CD14-positive monocyte (primary cell): ENCODE measurements around the gene TUBA3C. TPM values are rescaled to one million over a fixed set of nuclear protein-coding genes. Genes with fewer than 3 reads are reported as not detected.

Experiments used
- DNase-seq, 3 donors: peaks; one replicate each; pipeline ENCODE4 v3.0.0-alpha.2; 2011 to 2022
- H2AFZ ChIP-seq: 2 replicates; pipeline ENCODE4 v1.6.0; 2012; ENCODE audit warnings: mild to moderate bottlenecking, low read depth, low read length, inconsistent platforms; ENCODE audit not compliant: insufficient read depth, poor library complexity, severe bottlenecking
- H3K27ac ChIP-seq, 2 donors: 1 replicate in 1 of 2; 2 replicates in 1 of 2; pipeline ENCODE4 v1.5.1; 2012 to 2013; ENCODE audit warnings: low read length in 2 of 2, control low read depth in 1 of 2, inconsistent platforms in 1 of 2, low read depth in 1 of 2, mild to moderate bottlenecking in 1 of 2
- H3K27me3 ChIP-seq, 2 donors: one replicate each; pipeline versions ENCODE4 v1.6.0 to v1.6.1; 2011 to 2013; ENCODE audit warnings: low read length in 2 of 2; ENCODE audit not compliant: control insufficient read depth in 2 of 2, insufficient read depth in 2 of 2
- H3K36me3 ChIP-seq, 2 donors: replicated peaks in 1 of 2; 1 replicate in 1 of 2; 2 replicates in 1 of 2; pipeline versions ENCODE4 v1.5.1 to v1.6.1; 2012 to 2013; ENCODE audit warnings: low read length in 2 of 2, control low read depth in 1 of 2, inconsistent platforms in 1 of 2, mild to moderate bottlenecking in 1 of 2; ENCODE audit not compliant: insufficient read depth in 2 of 2, control insufficient read depth in 1 of 2
- H3K4me1 ChIP-seq, 2 donors: 1 replicate in 1 of 2; 2 replicates in 1 of 2; pipeline versions ENCODE4 v1.5.1 to v1.6.1; 2012 to 2013; ENCODE audit warnings: low read length in 2 of 2, control low read depth in 1 of 2, inconsistent platforms in 1 of 2, mild to moderate bottlenecking in 1 of 2, moderate library complexity in 1 of 2; ENCODE audit not compliant: insufficient read depth in 2 of 2, control insufficient read depth in 1 of 2
- H3K4me2 ChIP-seq: replicated peaks from 2 replicates; pipeline ENCODE3; 2012; ENCODE audit warnings: low read length, moderate library complexity, mild to moderate bottlenecking; ENCODE audit not compliant: poor library complexity, severe bottlenecking; ENCODE audit errors: extremely low read depth
- H3K4me3 ChIP-seq, 3 experiments: fragments of 200-600 bp in 1 of 3; sonication (generic) in 1 of 3; replicated peaks in 1 of 3; 1 replicate in 2 of 3; 2 replicates in 1 of 3; pipeline ENCODE4 v1.5.1; 2011 to 2013; ENCODE audit warnings: low read length in 3 of 3, mild to moderate bottlenecking in 3 of 3, control low read depth in 2 of 3, low read depth in 2 of 3, inconsistent platforms in 1 of 3, moderate library complexity in 1 of 3
- H3K79me2 ChIP-seq: 2 replicates; pipeline ENCODE4 v1.6.0; 2012; ENCODE audit warnings: mild to moderate bottlenecking, control low read depth, inconsistent platforms, low read length, moderate library complexity; ENCODE audit not compliant: insufficient read depth
- H3K9ac ChIP-seq: 2 replicates; pipeline ENCODE4 v1.6.0; 2017; ENCODE audit warnings: low read length, mild to moderate bottlenecking; ENCODE audit not compliant: insufficient read depth, poor library complexity, severe bottlenecking
- H3K9me3 ChIP-seq, 2 donors: replicated peaks in 1 of 2; 1 replicate in 1 of 2; 2 replicates in 1 of 2; pipeline versions ENCODE4 v1.5.1 to v1.6.1; 2012 to 2013; ENCODE audit warnings: low read length in 2 of 2, control low read depth in 1 of 2; ENCODE audit not compliant: control insufficient read depth in 1 of 2, insufficient read depth in 1 of 2
- H4K20me1 ChIP-seq: 2 replicates; pipeline ENCODE4 v1.6.0; 2012; ENCODE audit warnings: mild to moderate bottlenecking, low read length, control low read depth, moderate library complexity; ENCODE audit not compliant: insufficient read depth
- H3K27ac Mint-ChIP-seq, 7 donors: one replicate each; pipeline ENCODE4 v1.8.0; 2020; ENCODE audit warnings: mild to moderate bottlenecking in 7 of 7, mixed read lengths in 7 of 7, moderate library complexity in 6 of 7, inconsistent platforms in 2 of 7
- H3K27me3 Mint-ChIP-seq, 3 donors: one replicate each; pipeline ENCODE4 v1.8.0; 2021 to 2022; ENCODE audit warnings: low read depth in 3 of 3, mild to moderate bottlenecking in 3 of 3, mixed read lengths in 3 of 3, moderate library complexity in 3 of 3, inconsistent platforms in 1 of 3
- H3K36me3 Mint-ChIP-seq, 2 donors: one replicate each; pipeline ENCODE4 v1.8.0; 2020; ENCODE audit warnings: mixed read lengths in 2 of 2, inconsistent platforms in 1 of 2, mild to moderate bottlenecking in 1 of 2
- H3K4me1 Mint-ChIP-seq: one replicate; pipeline ENCODE4 v1.8.0; 2020; ENCODE audit warnings: mild to moderate bottlenecking, mixed read lengths
- H3K4me3 Mint-ChIP-seq, 2 donors: one replicate each; pipeline ENCODE4 v1.8.0; 2020; ENCODE audit warnings: mild to moderate bottlenecking in 2 of 2, mixed read lengths in 2 of 2, moderate library complexity in 1 of 2
- H3K9me3 Mint-ChIP-seq, 7 donors: one replicate each; pipeline ENCODE4 v1.8.0; 2020 to 2022; ENCODE audit warnings: mixed read lengths in 7 of 7, mild to moderate bottlenecking in 6 of 7, moderate library complexity in 6 of 7, inconsistent platforms in 2 of 7
- CTCF ChIP-seq: fragments of 200-600 bp; IDR thresholded peaks from one replicate; pipeline ENCODE4 v1.8.0; 2022; ENCODE audit warnings: antibody characterized with exemption, mild to moderate bottlenecking
- WGBS: methylation state at CpG from one replicate; pipeline ENCODE4 v1.1.5; 2013; ENCODE audit warnings: missing lambda C conversion rate; ENCODE audit not compliant: insufficient coverage; 5-methylcytosine and 5-hydroxymethylcytosine counted together
- intact Hi-C, 2 donors: fragments of 100-400 bp; cut with micrococcal nuclease; formaldehyde crosslinking; loops; one replicate each; pipeline versions ENCODE4 v1.15.0 to v1.15.1; 2023
- polyA plus RNA-seq, 3 donors: library from polyadenylated mRNA; depleted of rRNA in 1 of 3; unstranded in 2 of 3; stranded (reverse) in 1 of 3; fragments of 300-500 nt in 2 of 3; fragments of >200 nt in 1 of 3; fragmentation: Illumina TruSeq in 2 of 3; gene quantifications; 1 replicate in 2 of 3; 2 replicates in 1 of 3; pipeline ENCODE4 v1.2.3, GENCODE V29; 2012 to 2021

The TUBA3C gene
- polyA plus RNA-seq, 3 donors = not detected

GRCh38 chr13:19183676-19184075 lies 2.1 kb upstream of the TUBA3C start:
- H3K36me3 ChIP-seq = no peaks in the 10 kb centered on the region
- H3K4me1 ChIP-seq = no peaks in the 10 kb centered on the region
- no peak overlapping the region for H3K4me3 Mint-ChIP-seq
- DNase-seq = no peak
- H3K27ac Mint-ChIP-seq = no peak overlapping the region
- peaks cover 36 to 73% of the 10 kb centered on the region in 2 donors for H3K9me3 ChIP-seq
- no peak for TF ChIP-seq CTCF
- intact Hi-C loops = no loop called here
- H3K79me2 ChIP-seq = no peaks in the 10 kb centered on the region
- H3K9ac ChIP-seq = no peak overlapping the region
- H3K4me1 Mint-ChIP-seq = no peaks in the 10 kb centered on the region
- H3K4me3 ChIP-seq = no peak overlapping the region
- no peak overlapping the region for H3K27ac ChIP-seq
- H3K27me3 Mint-ChIP-seq = peaks cover 0 to 4% (median 0%) of the 10 kb centered on the region in 3 donors
- H2AFZ ChIP-seq = no peak overlapping the region
- no peaks in the 10 kb centered on the region for H4K20me1 ChIP-seq
- H3K27me3 ChIP-seq = no peaks in the 10 kb centered on the region
- no peaks in the 10 kb centered on the region for H3K36me3 Mint-ChIP-seq
- peaks cover 15 to 68% (median 40%) of the 10 kb centered on the region in 7 donors for H3K9me3 Mint-ChIP-seq
- no peak overlapping the region for H3K4me2 ChIP-seq
- 50% methylated on average over 1 of the region's 3 CpGs for WGBS

DNA sequence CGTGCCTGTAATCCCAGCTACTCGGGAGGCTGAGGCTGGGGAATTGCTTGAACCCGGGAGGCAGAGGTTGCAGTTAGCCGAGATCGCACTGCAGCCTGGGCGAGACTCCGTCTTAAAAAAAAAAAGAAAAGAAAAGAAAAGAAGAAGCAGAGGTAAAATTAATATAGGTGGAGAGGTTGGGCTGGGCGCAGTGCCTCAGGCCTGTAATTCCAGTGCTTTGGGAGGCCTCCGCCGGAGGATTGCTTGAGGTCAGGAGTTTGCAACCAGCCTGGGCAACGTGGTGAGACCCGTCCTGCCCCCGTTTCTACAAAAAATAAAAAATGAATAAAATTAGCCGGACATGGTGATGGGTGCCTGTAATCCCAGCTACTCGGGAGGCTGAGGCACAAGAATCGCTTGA lies 912 bp upstream of the TUBA3C start:
- no peak overlapping the region for H2AFZ ChIP-seq
- no peak overlapping the region for H3K9ac ChIP-seq
- H3K4me1 ChIP-seq = no peaks in the 10 kb centered on the region
- H3K9me3 ChIP-seq = peaks cover 44 to 76% of the 10 kb centered on the region in 2 donors
- intact Hi-C loops = no loop called here
- peaks cover 18 to 67% (median 41%) of the 10 kb centered on the region in 7 donors for H3K9me3 Mint-ChIP-seq
- H4K20me1 ChIP-seq = no peaks in the 10 kb centered on the region
- H3K36me3 ChIP-seq = no peaks in the 10 kb centered on the region
- no peak for DNase-seq
- H3K27me3 ChIP-seq = no peaks in the 10 kb centered on the region
- H3K4me3 Mint-ChIP-seq = no peak overlapping the region
- no peak overlapping the region for H3K4me3 ChIP-seq
- H3K27me3 Mint-ChIP-seq = peaks cover 0 to 2% (median 0%) of the 10 kb centered on the region in 3 donors
- no peak overlapping the region for H3K27ac Mint-ChIP-seq
- H3K36me3 Mint-ChIP-seq = no peaks in the 10 kb centered on the region
- H3K79me2 ChIP-seq = no peaks in the 10 kb centered on the region
- 88% methylated on average over 11 of the region's 16 CpGs for WGBS
- no peak for TF ChIP-seq CTCF
- H3K27ac ChIP-seq = no peak overlapping the region
- H3K4me2 ChIP-seq = no peak overlapping the region
- H3K4me1 Mint-ChIP-seq = no peaks in the 10 kb centered on the region
